Endothelial cell of umbilical vein (primary cell): ENCODE results near the gene FOS. TPM values are rescaled to one million over a fixed set of nuclear protein-coding genes. Genes with fewer than 3 reads are reported as not detected.
A peak's percentile ranks its signal among the peaks of the same experiment; 100 is the strongest.

Experiments
- BruUV-seq: library from RNA; stranded (reverse); fragments of 400-500 nt; replicated peaks from 2 replicates; lab custom pipeline; 2021; lab: Mats Ljungman, UMichigan
- CTCF ChIA-PET: fragments of 300-600, 350-600 bp; sonication (Branson Sonifier 250); formaldehyde crosslinking; loops from one replicate; lab custom pipeline; 2021; ENCODE audit warnings: antibody characterized with exemption, inconsistent platforms; lab: Charles Lee
- POLR2A ChIA-PET: fragments of 300-600, 350-600 bp; sonication (Branson Sonifier 250); formaldehyde crosslinking; loops from one replicate; lab custom pipeline; 2021; ENCODE audit warnings: antibody characterized with exemption, inconsistent platforms; lab: Charles Lee
- DNase-seq: peaks from one replicate; pipeline ENCODE4 v3.0.0-alpha.2; 2011; ENCODE audit warnings: low read depth, low spot score
- FAIRE-seq: peaks from 2 replicates; lab custom pipeline; 2011; peaks lifted over from hg19 to GRCh38; lab: Jason Lieb, UNC
- H2AFZ ChIP-seq: 2 replicates; pipeline ENCODE4 v1.6.0; 2012; ENCODE audit warnings: low read depth, low read length, control low read depth, inconsistent platforms
- H3K27ac ChIP-seq: 2 replicates; pipeline ENCODE4 v1.5.1; 2011; ENCODE audit warnings: low read depth, mild to moderate bottlenecking, control low read depth, low read length, moderate library complexity; ENCODE audit not compliant: insufficient read depth
- H3K27me3 ChIP-seq, 2 experiments: 2 replicates each; pipeline versions ENCODE4 v1.6.0 to v1.6.1; 2011; ENCODE audit warnings: low read length in 2 of 2, mixed read lengths in 1 of 2; ENCODE audit not compliant: control insufficient read depth in 2 of 2, insufficient read depth in 2 of 2
- H3K36me3 ChIP-seq, 2 experiments: 2 replicates in 1 of 2; 3 replicates in 1 of 2; pipeline ENCODE4 v1.5.1; 2011; ENCODE audit warnings: low read length in 2 of 2, mild to moderate bottlenecking in 1 of 2, moderate library complexity in 1 of 2; ENCODE audit not compliant: control insufficient read depth in 2 of 2, insufficient read depth in 2 of 2; ENCODE audit errors: extremely low read depth in 1 of 2
- H3K4me1 ChIP-seq: 3 replicates; pipeline ENCODE4 v1.5.1; 2011; ENCODE audit warnings: mild to moderate bottlenecking, low read length; ENCODE audit not compliant: control insufficient read depth, insufficient read depth; ENCODE audit errors: extremely low read depth
- H3K4me2 ChIP-seq: 2 replicates; pipeline ENCODE4 v1.6.1; 2011; ENCODE audit warnings: low read length, control low read depth, mixed read lengths; ENCODE audit not compliant: insufficient read depth
- H3K4me3 ChIP-seq, 3 experiments: fragments of 200-600 bp in 1 of 3; sonication (generic), shearing (Covaris generic) in 1 of 3; replicated peaks in 1 of 3; 2 replicates each; pipeline ENCODE4 v1.5.1; 2011 to 2016; ENCODE audit warnings: control low read depth in 3 of 3, low read length in 3 of 3, mild to moderate bottlenecking in 2 of 3, inconsistent platforms in 1 of 3, low read depth in 1 of 3, moderate library complexity in 1 of 3; ENCODE audit not compliant: insufficient read depth in 1 of 3
- H3K79me2 ChIP-seq: 2 replicates; pipeline ENCODE4 v1.6.0; 2012; ENCODE audit warnings: low read length, inconsistent platforms; ENCODE audit not compliant: control insufficient read depth, insufficient read depth
- H3K9ac ChIP-seq: replicated peaks from 2 replicates; pipeline ENCODE3; 2011; ENCODE audit warnings: low read length, control low read depth; ENCODE audit not compliant: insufficient read depth; ENCODE audit errors: extremely low read depth
- H3K9me1 ChIP-seq: replicated peaks from 3 replicates; pipeline ENCODE4 v1.6.0; 2011; ENCODE audit warnings: mild to moderate bottlenecking, low read length; ENCODE audit not compliant: control insufficient read depth, insufficient read depth; ENCODE audit errors: extremely low read depth
- H3K9me3 ChIP-seq: replicated peaks from 2 replicates; pipeline ENCODE4 v1.5.1; 2012; ENCODE audit warnings: low read length, inconsistent platforms; ENCODE audit not compliant: control insufficient read depth, insufficient read depth
- H4K20me1 ChIP-seq: replicated peaks from 2 replicates; pipeline ENCODE3; 2011; ENCODE audit warnings: mild to moderate bottlenecking, low read length; ENCODE audit not compliant: control insufficient read depth, insufficient read depth; ENCODE audit errors: extremely low read depth
- EZH2 ChIP-seq: IDR thresholded peaks from 2 replicates; pipeline ENCODE4 v1.6.1; 2012; ENCODE audit warnings: borderline replicate concordance, low read depth, mild to moderate bottlenecking, moderate library complexity, low read length, inconsistent platforms; ENCODE audit not compliant: severe bottlenecking
- dilution Hi-C: fragments of 300-500 bp; cut with MboI; formaldehyde crosslinking; loops from one replicate; pipeline ENCODE4 v1.15.0; 2019; ENCODE audit warnings: low sequenced_read_pairs; ENCODE audit not compliant: extremely low pct_ligation_motif_present
- intact Hi-C: fragments of 100-400 bp; cut with micrococcal nuclease; formaldehyde crosslinking; loops from one replicate; pipeline ENCODE4 v1.10.0; 2022
- polyA plus RNA-seq, 4 experiments: library from polyadenylated mRNA; depleted of rRNA in 3 of 4; stranded (reverse) in 3 of 4; unstranded in 1 of 4; fragments of >200 nt; gene quantifications; 2 replicates each; pipeline versions ENCODE4 v1.2.1 to v1.2.3, GENCODE V29; 2011 to 2012; ENCODE audit warnings: missing spikeins in 1 of 4
- total RNA-seq: library from RNA; stranded (reverse); gene quantifications from 2 replicates; pipeline ENCODE4 v1.2.3, GENCODE V29; 2021
- TF ChIP-seq, protein P1 (sequence below), 2 donors: IDR thresholded peaks; 1 replicate in 1 of 2; 2 replicates in 1 of 2; pipeline ENCODE4 v1.5.1; 2011; ENCODE audit warnings: low read length in 2 of 2, mild to moderate bottlenecking in 2 of 2, moderate library complexity in 2 of 2, control low read depth in 1 of 2, inconsistent platforms in 1 of 2, low read depth in 1 of 2; ENCODE audit not compliant: insufficient read depth in 1 of 2; ENCODE audit errors: extremely low read depth in 1 of 2

Gene FOS
- total and polyA plus RNA-seq, 2 donors (not counting 3 experiments of a cell fraction or from before 2014, with no cell fraction given), result 9.2 to 41.6 TPM

DNA sequence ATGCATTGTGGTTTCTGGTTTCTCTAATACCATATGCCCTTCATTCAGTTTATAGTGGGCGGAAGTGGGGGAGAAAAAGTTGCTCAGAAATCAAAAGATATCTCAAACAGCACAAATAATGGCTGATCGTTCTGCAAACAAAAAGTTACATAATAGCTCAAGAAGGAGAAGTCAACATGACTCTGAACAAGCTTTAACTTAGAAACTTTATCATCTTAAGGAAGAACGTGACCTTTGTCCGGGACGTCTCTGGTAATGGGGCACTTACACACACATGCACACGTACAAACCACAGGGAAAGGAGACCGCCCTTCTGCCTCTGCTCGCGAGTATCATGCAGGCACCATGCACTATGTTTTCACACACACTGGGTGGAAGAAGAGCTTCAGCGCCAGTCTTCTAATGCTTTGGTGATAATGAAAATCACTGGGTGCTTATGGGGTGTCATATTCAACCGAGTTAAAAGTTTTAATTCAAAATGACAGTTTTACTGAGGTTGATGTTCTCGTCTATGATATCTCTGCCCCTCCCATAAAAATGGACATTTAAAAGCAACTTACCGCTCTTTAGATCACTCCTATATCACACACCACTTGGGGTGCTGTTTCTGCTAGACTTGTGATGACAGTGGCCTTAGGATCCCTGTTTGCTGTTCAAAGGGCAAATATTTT is 4.7 kb downstream of the FOS start:
- Histone ChIP-seq H4K20me1 (no peaks in the 10 kb centered on the region), H3K4me1 (peaks cover 3% of the 10 kb centered on the region), H3K9me3 (no peaks in the 10 kb centered on the region), H2AFZ (no peak overlapping the region), H3K27me3 (peaks cover 7% of the 10 kb centered on the region in 2 experiments), H3K27ac (no peak overlapping the region), H3K9ac (no peak overlapping the region), H3K4me3 (no peak overlapping the region), H3K79me2 (no peaks in the 10 kb centered on the region), H3K36me3 (peaks cover 0 to 9% of the 10 kb centered on the region in 2 experiments), H3K4me2 (no peak overlapping the region), H3K9me1 (no peaks in the 10 kb centered on the region)
- intact Hi-C loops (no loop called here), dilution Hi-C loops (loop anchor here (25.0 kb wide), 1 partner anchor 146 kb away; the partner anchor contains the start of gene NEK9)
- DNase-seq, result no peak
- no peak for TF ChIP-seq EZH2
- TF ChIP-seq, protein P1, sequence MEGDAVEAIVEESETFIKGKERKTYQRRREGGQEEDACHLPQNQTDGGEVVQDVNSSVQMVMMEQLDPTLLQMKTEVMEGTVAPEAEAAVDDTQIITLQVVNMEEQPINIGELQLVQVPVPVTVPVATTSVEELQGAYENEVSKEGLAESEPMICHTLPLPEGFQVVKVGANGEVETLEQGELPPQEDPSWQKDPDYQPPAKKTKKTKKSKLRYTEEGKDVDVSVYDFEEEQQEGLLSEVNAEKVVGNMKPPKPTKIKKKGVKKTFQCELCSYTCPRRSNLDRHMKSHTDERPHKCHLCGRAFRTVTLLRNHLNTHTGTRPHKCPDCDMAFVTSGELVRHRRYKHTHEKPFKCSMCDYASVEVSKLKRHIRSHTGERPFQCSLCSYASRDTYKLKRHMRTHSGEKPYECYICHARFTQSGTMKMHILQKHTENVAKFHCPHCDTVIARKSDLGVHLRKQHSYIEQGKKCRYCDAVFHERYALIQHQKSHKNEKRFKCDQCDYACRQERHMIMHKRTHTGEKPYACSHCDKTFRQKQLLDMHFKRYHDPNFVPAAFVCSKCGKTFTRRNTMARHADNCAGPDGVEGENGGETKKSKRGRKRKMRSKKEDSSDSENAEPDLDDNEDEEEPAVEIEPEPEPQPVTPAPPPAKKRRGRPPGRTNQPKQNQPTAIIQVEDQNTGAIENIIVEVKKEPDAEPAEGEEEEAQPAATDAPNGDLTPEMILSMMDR (IDR thresholded peaks at IDR 0.05; ENCODE audit: extremely low read depth in 1 of 2, insufficient read depth in 1 of 2, low read depth in 1 of 2, low read length in 2 of 2), result peak in 1 of 2 donors; percentile 15
- ChIA-PET POLR2A (no interaction called here), CTCF (interaction anchor here (0.6 to 5.0 kb wide), 2 partner anchors 12 to 139 kb away, joined by 3 to 24 read pairs; no protein-coding TSS in a partner anchor)
- BruUV-seq, result no TSS peak
- no peak for FAIRE-seq
